HUES48 (cell line): ENCODE data around the gene BUD13.

Source experiments
- H3K27ac ChIP-seq: one replicate; pipeline ENCODE4 v1.7.0; 2013; ENCODE audit warnings: low read depth, low read length, inconsistent platforms
- H3K27me3 ChIP-seq: 2 replicates; pipeline ENCODE4 v1.6.1; 2013; ENCODE audit warnings: mild to moderate bottlenecking, low read length; ENCODE audit not compliant: control insufficient read depth, insufficient read depth
- H3K36me3 ChIP-seq: 2 replicates; pipeline ENCODE4 v1.6.1; 2013; ENCODE audit warnings: low read length; ENCODE audit not compliant: control insufficient read depth, insufficient read depth
- H3K4me1 ChIP-seq: 2 replicates; pipeline ENCODE4 v1.6.1; 2013; ENCODE audit warnings: mild to moderate bottlenecking, low read length; ENCODE audit not compliant: control insufficient read depth, insufficient read depth
- H3K4me3 ChIP-seq: 2 replicates; pipeline ENCODE4 v1.5.1; 2013; ENCODE audit warnings: mild to moderate bottlenecking, low read depth, low read length
- H3K9ac ChIP-seq: 2 replicates; pipeline ENCODE4 v1.6.1; 2013; ENCODE audit warnings: mild to moderate bottlenecking, low read depth, low read length, moderate library complexity
- H3K9me3 ChIP-seq: 2 replicates; pipeline ENCODE4 v1.6.1; 2013; ENCODE audit warnings: low read length; ENCODE audit not compliant: control insufficient read depth, insufficient read depth

Gene BUD13

GRCh38 chr11:116731097-116731761 is 41.6 kb downstream of the BUD13 start:
- Histone ChIP-seq H3K4me1 (peaks cover 22% of the 10 kb centered on the region), H3K9me3 (no peaks in the 10 kb centered on the region), H3K27ac (no peak overlapping the region), H3K27me3 (no peaks in the 10 kb centered on the region), H3K36me3 (no peaks in the 10 kb centered on the region), H3K9ac (no peak overlapping the region), H3K4me3 (no peak overlapping the region)

- Histone ChIP-seq H3K27ac (no peak overlapping the region), H3K4me1 (peaks cover 26% of the 10 kb centered on the region), H3K27me3 (no peaks in the 10 kb centered on the region), H3K4me3 (no peak overlapping the region), H3K9me3 (no peaks in the 10 kb centered on the region), H3K36me3 (no peaks in the 10 kb centered on the region), H3K9ac (no peak overlapping the region)
These were observed 42.2 kb downstream of the BUD13 start for GRCh38 chr11:116730601-116731000.

- H3K36me3 ChIP-seq = no peaks in the 10 kb centered on the region
- H3K4me3 ChIP-seq = no peak overlapping the region
- no peak overlapping the region for H3K27ac ChIP-seq
- no peaks in the 10 kb centered on the region for H3K9me3 ChIP-seq
- H3K27me3 ChIP-seq = no peaks in the 10 kb centered on the region
- H3K4me1 ChIP-seq = peaks cover 26% of the 10 kb centered on the region
- no peak overlapping the region for H3K9ac ChIP-seq
These were observed 42.6 kb downstream of the BUD13 start for GRCh38 chr11:116730241-116730561.

- no peaks in the 10 kb centered on the region for H3K27me3 ChIP-seq
- H3K36me3 ChIP-seq = no peaks in the 10 kb centered on the region
- H3K27ac ChIP-seq = no peak overlapping the region
- H3K9me3 ChIP-seq = no peaks in the 10 kb centered on the region
- H3K4me1 ChIP-seq = peaks cover 26% of the 10 kb centered on the region
- no peak overlapping the region for H3K9ac ChIP-seq
- H3K4me3 ChIP-seq = no peak overlapping the region
These were observed 43.1 kb downstream of the BUD13 start for GRCh38 chr11:116729501-116730240.

GRCh38 chr11:116727990-116728389 is 44.8 kb downstream of the BUD13 start:
- Histone ChIP-seq H3K9ac (no peak overlapping the region), H3K4me3 (no peak overlapping the region), H3K36me3 (no peaks in the 10 kb centered on the region), H3K27ac (no peak overlapping the region), H3K27me3 (no peaks in the 10 kb centered on the region), H3K4me1 (peaks cover 26% of the 10 kb centered on the region), H3K9me3 (no peaks in the 10 kb centered on the region)

- Histone ChIP-seq H3K27me3 (no peaks in the 10 kb centered on the region), H3K9ac (no peak overlapping the region), H3K4me1 (peaks cover 7% of the 10 kb centered on the region), H3K36me3 (no peaks in the 10 kb centered on the region), H3K27ac (no peak overlapping the region), H3K4me3 (no peak overlapping the region), H3K9me3 (no peaks in the 10 kb centered on the region)
These were observed 47.2 kb downstream of the BUD13 start for GRCh38 chr11:116725434-116726221.

- no peak overlapping the region for H3K27ac ChIP-seq
- no peaks in the 10 kb centered on the region for H3K27me3 ChIP-seq
- H3K4me1 ChIP-seq = peaks cover 4% of the 10 kb centered on the region
- no peak overlapping the region for H3K4me3 ChIP-seq
- no peak overlapping the region for H3K9ac ChIP-seq
- H3K9me3 ChIP-seq = no peaks in the 10 kb centered on the region
- no peaks in the 10 kb centered on the region for H3K36me3 ChIP-seq
These were observed 48.0 kb downstream of the BUD13 start for GRCh38 chr11:116724813-116725212.

- no peaks in the 10 kb centered on the region for H3K27me3 ChIP-seq
- H3K27ac ChIP-seq = no peak overlapping the region
- no peak overlapping the region for H3K9ac ChIP-seq
- H3K4me1 ChIP-seq = peaks cover 4% of the 10 kb centered on the region
- H3K9me3 ChIP-seq = no peaks in the 10 kb centered on the region
- H3K36me3 ChIP-seq = no peaks in the 10 kb centered on the region
- H3K4me3 ChIP-seq = no peak overlapping the region
These were observed 49.3 kb downstream of the BUD13 start for GRCh38 chr11:116723511-116723910.

GRCh38 chr11:116721988-116722387 is 50.8 kb downstream of the BUD13 start:
- H3K27me3 ChIP-seq = no peaks in the 10 kb centered on the region

GRCh38 chr11:116720895-116721294 is 51.9 kb downstream of the BUD13 start:
- Histone ChIP-seq H3K27ac (no peak overlapping the region), H3K9me3 (no peaks in the 10 kb centered on the region), H3K27me3 (no peaks in the 10 kb centered on the region), H3K4me3 (no peak overlapping the region), H3K36me3 (no peaks in the 10 kb centered on the region), H3K9ac (no peak overlapping the region), H3K4me1 (peaks cover 3% of the 10 kb centered on the region)

More at GRCh38 chr11:116721988-116722387, 50.8 kb downstream of the BUD13 start:
- Histone ChIP-seq H3K27ac (no peak overlapping the region), H3K9me3 (no peaks in the 10 kb centered on the region), H3K36me3 (no peaks in the 10 kb centered on the region), H3K4me3 (no peak overlapping the region), H3K4me1 (peaks cover 4% of the 10 kb centered on the region), H3K9ac (no peak overlapping the region)

- Histone ChIP-seq H3K27ac (no peak overlapping the region), H3K4me1 (peaks cover 12% of the 10 kb centered on the region), H3K27me3 (no peaks in the 10 kb centered on the region), H3K9ac (no peak overlapping the region), H3K9me3 (no peaks in the 10 kb centered on the region), H3K4me3 (no peak overlapping the region), H3K36me3 (no peaks in the 10 kb centered on the region)
These were observed 53.8 kb downstream of the BUD13 start for GRCh38 chr11:116718955-116719501.
